ENCODE results near the gene ASPG.
A peak's percentile ranks its signal among the peaks of the same experiment; 100 is the strongest.

The ASPG gene

DNA sequence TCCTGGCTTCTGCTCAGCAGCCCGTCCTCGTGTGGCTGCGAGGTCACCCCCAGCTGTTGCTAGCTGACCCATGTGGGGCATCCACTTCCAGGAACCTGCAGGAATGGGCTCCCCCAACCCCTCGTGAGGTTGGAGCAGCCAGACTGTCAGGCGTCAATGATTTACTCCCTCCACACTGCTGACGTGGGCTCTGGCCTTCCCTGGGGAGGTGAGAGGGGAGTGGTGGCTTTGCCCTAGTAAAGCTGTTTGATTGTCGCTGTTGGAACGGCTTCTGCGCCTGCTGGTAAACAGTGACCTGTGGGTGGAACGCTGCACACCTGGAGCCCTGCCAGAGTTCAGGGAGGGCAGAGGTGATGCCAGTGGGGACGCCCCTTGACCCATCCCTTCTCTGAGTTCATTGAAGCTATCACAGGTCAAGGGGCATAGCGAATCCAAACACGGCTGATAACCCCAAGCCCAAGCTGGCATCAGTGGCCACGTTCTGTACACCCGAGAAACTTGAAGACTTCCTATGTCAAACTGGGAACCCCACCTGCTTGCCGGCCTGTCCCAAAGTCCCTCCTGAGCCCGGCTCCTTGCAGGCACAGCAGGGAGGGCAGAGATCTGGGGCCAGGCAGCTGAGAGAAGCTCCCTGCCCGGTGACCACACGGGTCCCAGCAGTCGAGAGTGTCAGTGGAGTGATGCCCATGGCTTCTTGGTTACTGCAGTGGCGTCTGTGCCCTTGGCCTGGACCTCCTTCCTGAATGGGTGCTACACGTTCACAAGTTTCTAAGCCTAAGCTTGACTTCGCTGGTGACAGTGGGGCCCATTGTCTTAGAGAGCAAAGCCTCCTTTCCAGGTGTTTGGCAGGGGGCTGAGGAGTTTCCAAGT lies 2.7 kb downstream of the ASPG start:
- CTCF ChIA-PET: interaction anchor here (1.0 to 1.2 kb wide), 2 partner anchors 11 to 13 kb away, joined by 3 to 8 read pairs; no protein-coding TSS in a partner anchor
- Histone ChIP-seq H3K9me3 (ENCODE audit: control insufficient read depth, insufficient read depth, low read depth, low read length) (no peaks in the 10 kb centered on the region), H3K4me1 (ENCODE audit: control insufficient read depth, insufficient read depth, low read length) (no peaks in the 10 kb centered on the region), H3K36me3 (ENCODE audit: control insufficient read depth in 2 of 2, insufficient read depth in 1 of 2, low read length in 2 of 2) (no peaks in the 10 kb centered on the region), H3K4me3 (ENCODE audit: low read depth, low read length) (no peak overlapping the region), H3K27ac (ENCODE audit: extremely low read depth, low read depth, low read length) (no peak overlapping the region)
- TF ChIP-seq ZNF664 (tag by site-specific recombination; IDR thresholded peaks at IDR 0.05): no peak
- TF ChIP-seq ZNF341 (tag by site-specific recombination; IDR thresholded peaks at IDR 0.05; ENCODE audit: low read depth): peak; percentile 72
- POLR2A ChIA-PET: no interaction called here

DNA sequence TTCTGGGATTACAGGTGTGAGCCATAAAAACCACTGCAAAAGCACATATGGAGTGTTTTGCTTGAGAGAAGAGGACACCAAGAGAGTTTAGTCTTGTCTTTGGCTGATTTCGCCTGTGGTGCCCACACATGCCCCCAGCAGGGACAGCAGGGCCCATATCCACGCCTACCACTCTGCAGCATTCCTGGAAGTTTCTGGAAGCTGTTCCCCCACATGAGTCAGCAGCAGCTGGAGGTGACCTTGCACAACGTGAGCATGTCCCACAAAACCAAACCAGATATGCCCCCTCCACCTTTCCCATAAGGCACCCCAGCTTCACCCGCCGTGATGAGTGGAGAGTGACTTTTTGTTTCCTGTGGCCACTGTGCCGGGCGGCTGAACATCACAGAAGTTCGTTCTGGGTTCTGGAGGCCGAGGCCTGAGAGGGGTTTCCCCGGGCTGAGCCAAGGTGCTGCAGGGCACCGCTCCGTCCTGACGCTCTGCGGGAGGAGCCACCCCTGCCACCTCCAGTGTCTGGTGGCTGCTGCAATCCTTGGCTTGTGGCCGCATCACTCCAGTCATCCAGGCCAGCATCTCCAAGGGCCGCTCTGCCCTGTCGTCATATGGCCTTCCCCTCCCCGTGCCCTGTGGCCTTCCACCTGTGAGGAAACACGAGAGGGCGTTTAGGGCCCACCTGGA lies 4.7 kb downstream of the ASPG start:
- ChIA-PET POLR2A (no interaction called here), CTCF (interaction anchor here (0.6 to 1.0 kb wide), 2 partner anchors 12 to 26 kb away, joined by 3 read pairs; no protein-coding TSS in a partner anchor)
- TF ChIP-seq ZBTB17 (tag by site-specific recombination; IDR thresholded peaks at IDR 0.05): no peak
- no peak for TF ChIP-seq ZNF585B (tag by site-specific recombination; IDR thresholded peaks at IDR 0.05)
- TF ChIP-seq ZNF133 (tag by site-specific recombination; IDR thresholded peaks at IDR 0.05): no peak
- TF ChIP-seq, protein P1, sequence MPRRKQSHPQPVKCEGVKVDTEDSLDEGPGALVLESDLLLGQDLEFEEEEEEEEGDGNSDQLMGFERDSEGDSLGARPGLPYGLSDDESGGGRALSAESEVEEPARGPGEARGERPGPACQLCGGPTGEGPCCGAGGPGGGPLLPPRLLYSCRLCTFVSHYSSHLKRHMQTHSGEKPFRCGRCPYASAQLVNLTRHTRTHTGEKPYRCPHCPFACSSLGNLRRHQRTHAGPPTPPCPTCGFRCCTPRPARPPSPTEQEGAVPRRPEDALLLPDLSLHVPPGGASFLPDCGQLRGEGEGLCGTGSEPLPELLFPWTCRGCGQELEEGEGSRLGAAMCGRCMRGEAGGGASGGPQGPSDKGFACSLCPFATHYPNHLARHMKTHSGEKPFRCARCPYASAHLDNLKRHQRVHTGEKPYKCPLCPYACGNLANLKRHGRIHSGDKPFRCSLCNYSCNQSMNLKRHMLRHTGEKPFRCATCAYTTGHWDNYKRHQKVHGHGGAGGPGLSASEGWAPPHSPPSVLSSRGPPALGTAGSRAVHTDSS (tag by site-specific recombination; IDR thresholded peaks at IDR 0.05): no peak
- no peak for TF ChIP-seq ZNF560 (tag by site-specific recombination; IDR thresholded peaks at IDR 0.05; ENCODE audit: borderline replicate concordance)
- no peak for TF ChIP-seq ZSCAN23 (tag by site-specific recombination; IDR thresholded peaks at IDR 0.05)
- TF ChIP-seq, protein P2, sequence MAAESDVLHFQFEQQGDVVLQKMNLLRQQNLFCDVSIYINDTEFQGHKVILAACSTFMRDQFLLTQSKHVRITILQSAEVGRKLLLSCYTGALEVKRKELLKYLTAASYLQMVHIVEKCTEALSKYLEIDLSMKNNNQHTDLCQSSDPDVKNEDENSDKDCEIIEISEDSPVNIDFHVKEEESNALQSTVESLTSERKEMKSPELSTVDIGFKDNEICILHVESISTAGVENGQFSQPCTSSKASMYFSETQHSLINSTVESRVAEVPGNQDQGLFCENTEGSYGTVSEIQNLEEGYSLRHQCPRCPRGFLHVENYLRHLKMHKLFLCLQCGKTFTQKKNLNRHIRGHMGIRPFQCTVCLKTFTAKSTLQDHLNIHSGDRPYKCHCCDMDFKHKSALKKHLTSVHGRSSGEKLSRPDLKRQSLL (tag by site-specific recombination; IDR thresholded peaks at IDR 0.05): no peak
- TF ChIP-seq ZNF354C (tag by site-specific recombination; IDR thresholded peaks at IDR 0.05; ENCODE audit: borderline replicate concordance, low read depth): no peak
- no peak for TF ChIP-seq ZNF600 (tag by site-specific recombination; IDR thresholded peaks at IDR 0.05)
- TF ChIP-seq ZNF660 (tag by site-specific recombination; IDR thresholded peaks at IDR 0.05): no peak
- H3K4me3 ChIP-seq (ENCODE audit: low read depth, low read length): no peak overlapping the region
- H3K36me3 ChIP-seq (ENCODE audit: control insufficient read depth in 2 of 2, insufficient read depth in 1 of 2, low read length in 2 of 2): no peaks in the 10 kb centered on the region
- no peaks in the 10 kb centered on the region for H3K9me3 ChIP-seq (ENCODE audit: control insufficient read depth, insufficient read depth, low read depth, low read length)
- H3K4me1 ChIP-seq (ENCODE audit: control insufficient read depth, insufficient read depth, low read length): no peaks in the 10 kb centered on the region
- H3K27ac ChIP-seq (ENCODE audit: extremely low read depth, low read depth, low read length): no peak overlapping the region

DNA sequence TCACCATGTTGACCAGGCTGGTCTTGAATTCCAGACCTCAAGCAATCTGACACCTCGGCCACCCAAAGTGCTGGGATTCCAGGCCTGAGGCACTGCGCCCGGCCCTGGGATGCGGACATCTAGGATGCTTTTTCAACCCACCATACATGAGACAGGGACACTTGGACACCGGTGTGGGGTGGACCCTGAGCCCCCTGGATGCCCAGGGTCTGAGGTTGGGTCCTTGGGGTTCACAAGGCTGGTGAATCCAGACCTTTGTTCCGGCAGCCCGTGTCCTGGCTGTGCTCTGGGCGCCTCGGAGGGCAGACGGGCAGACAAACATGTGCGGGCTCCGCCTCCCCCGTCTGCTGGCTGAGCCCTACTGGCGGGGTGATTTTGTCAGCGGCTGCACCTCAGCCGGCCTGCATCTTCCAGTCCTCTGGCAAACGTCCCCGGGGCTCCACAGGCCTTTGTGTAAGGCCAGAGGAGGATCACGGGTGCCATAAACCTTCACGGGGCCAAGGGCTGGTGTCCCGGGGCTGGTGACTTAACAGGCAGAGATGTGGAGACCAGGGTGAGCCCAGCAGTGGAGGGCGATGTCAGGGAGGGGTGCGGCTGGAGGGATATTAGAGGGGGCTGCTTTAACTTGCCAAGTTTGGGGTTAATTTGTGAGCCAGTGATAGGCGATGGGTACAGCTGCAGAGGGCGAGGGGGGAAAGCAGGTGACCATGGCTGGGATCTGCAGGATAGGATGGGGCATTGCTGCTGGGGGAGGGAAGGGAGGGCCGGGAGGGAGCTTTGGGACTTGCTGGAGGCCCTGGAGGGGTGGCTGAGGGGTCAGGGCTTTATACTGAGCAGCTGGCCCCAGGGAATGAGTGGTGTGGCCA lies 5.8 kb downstream of the ASPG start:
- Histone ChIP-seq H3K36me3 (ENCODE audit: control insufficient read depth in 2 of 2, insufficient read depth in 1 of 2, low read length in 2 of 2) (no peaks in the 10 kb centered on the region), H3K4me1 (ENCODE audit: control insufficient read depth, insufficient read depth, low read length) (no peaks in the 10 kb centered on the region), H3K27ac (ENCODE audit: extremely low read depth, low read depth, low read length) (no peak overlapping the region), H3K9me3 (ENCODE audit: control insufficient read depth, insufficient read depth, low read depth, low read length) (no peaks in the 10 kb centered on the region), H3K4me3 (ENCODE audit: low read depth, low read length) (no peak overlapping the region)
- TF ChIP-seq ZNF23 (tag by site-specific recombination; IDR thresholded peaks at IDR 0.05; ENCODE audit: borderline replicate concordance) (no peak), ZNF426 (tag by site-specific recombination; IDR thresholded peaks at IDR 0.05) (no peak)
- TF ChIP-seq, protein P3, sequence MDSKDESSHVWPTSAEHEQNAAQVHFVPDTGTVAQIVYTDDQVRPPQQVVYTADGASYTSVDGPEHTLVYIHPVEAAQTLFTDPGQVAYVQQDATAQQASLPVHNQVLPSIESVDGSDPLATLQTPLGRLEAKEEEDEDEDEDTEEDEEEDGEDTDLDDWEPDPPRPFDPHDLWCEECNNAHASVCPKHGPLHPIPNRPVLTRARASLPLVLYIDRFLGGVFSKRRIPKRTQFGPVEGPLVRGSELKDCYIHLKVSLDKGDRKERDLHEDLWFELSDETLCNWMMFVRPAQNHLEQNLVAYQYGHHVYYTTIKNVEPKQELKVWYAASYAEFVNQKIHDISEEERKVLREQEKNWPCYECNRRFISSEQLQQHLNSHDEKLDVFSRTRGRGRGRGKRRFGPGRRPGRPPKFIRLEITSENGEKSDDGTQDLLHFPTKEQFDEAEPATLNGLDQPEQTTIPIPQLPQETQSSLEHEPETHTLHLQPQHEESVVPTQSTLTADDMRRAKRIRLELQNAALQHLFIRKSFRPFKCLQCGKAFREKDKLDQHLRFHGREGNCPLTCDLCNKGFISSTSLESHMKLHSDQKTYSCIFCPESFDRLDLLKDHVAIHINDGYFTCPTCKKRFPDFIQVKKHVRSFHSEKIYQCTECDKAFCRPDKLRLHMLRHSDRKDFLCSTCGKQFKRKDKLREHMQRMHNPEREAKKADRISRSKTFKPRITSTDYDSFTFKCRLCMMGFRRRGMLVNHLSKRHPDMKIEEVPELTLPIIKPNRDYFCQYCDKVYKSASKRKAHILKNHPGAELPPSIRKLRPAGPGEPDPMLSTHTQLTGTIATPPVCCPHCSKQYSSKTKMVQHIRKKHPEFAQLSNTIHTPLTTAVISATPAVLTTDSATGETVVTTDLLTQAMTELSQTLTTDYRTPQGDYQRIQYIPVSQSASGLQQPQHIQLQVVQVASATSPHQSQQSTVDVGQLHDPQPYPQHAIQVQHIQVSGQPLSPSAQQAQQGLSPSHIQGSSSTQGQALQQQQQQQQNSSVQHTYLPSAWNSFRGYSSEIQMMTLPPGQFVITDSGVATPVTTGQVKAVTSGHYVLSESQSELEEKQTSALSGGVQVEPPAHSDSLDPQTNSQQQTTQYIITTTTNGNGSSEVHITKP (tag by site-specific recombination; IDR thresholded peaks at IDR 0.05): no peak
- TF ChIP-seq, protein P4, sequence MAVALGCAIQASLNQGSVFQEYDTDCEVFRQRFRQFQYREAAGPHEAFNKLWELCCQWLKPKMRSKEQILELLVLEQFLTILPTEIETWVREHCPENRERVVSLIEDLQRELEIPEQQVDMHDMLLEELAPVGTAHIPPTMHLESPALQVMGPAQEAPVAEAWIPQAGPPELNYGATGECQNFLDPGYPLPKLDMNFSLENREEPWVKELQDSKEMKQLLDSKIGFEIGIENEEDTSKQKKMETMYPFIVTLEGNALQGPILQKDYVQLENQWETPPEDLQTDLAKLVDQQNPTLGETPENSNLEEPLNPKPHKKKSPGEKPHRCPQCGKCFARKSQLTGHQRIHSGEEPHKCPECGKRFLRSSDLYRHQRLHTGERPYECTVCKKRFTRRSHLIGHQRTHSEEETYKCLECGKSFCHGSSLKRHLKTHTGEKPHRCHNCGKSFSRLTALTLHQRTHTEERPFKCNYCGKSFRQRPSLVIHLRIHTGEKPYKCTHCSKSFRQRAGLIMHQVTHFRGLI (tag by site-specific recombination; IDR thresholded peaks at IDR 0.05): peak; percentile 63; the same call in 1 of the 2 replicates
- ChIA-PET POLR2A (no interaction called here), CTCF (interaction anchor here (0.6 to 1.2 kb wide), 2 partner anchors 14 to 27 kb away, joined by 3 to 6 read pairs; no protein-coding TSS in a partner anchor)

All from HEK293 (cell line).